Kidney (tissue), 14 donors: Measurements from ENCODE around the gene GRPEL1. TPM values are rescaled to one million over a fixed set of nuclear protein-coding genes. Genes with fewer than 3 reads are reported as not detected.

Source experiments
- DNase-seq, 5 donors: peaks; one replicate each; pipeline ENCODE4 v3.0.0-alpha.2; 2013 to 2020
- FAIRE-seq: peaks from 2 replicates; lab custom pipeline; 2012; peaks lifted over from hg19 to GRCh38; lab: Jason Lieb, UNC
- H3K27ac ChIP-seq, 2 donors: one replicate each; pipeline ENCODE4 v1.7.0; 2013; ENCODE audit warnings: low read depth in 2 of 2, low read length in 2 of 2, inconsistent platforms in 1 of 2
- H3K27me3 ChIP-seq: one replicate; pipeline ENCODE4 v1.7.1; 2013; ENCODE audit warnings: low read length, inconsistent platforms; ENCODE audit not compliant: control insufficient read depth, insufficient read depth
- H3K36me3 ChIP-seq, 3 donors: one replicate each; pipeline versions ENCODE4 v1.7.0 to v1.7.1; 2013; ENCODE audit warnings: low read length in 3 of 3, control low read depth in 1 of 3, inconsistent platforms in 1 of 3; ENCODE audit not compliant: insufficient read depth in 3 of 3, control insufficient read depth in 2 of 3
- H3K4me1 ChIP-seq, 3 donors: one replicate each; pipeline versions ENCODE4 v1.7.0 to v1.7.1; 2013; ENCODE audit warnings: low read length in 3 of 3, inconsistent platforms in 1 of 3, low read depth in 1 of 3; ENCODE audit not compliant: control insufficient read depth in 2 of 3, insufficient read depth in 2 of 3
- H3K4me3 ChIP-seq, 3 donors: one replicate each; pipeline versions ENCODE4 v1.7.0 to v1.8.1; 2013; ENCODE audit warnings: low read length in 3 of 3, control low read depth in 1 of 3, inconsistent platforms in 1 of 3
- H3K9ac ChIP-seq, 3 donors: one replicate each; pipeline versions ENCODE4 v1.7.0 to v1.7.1; 2013; ENCODE audit warnings: low read length in 3 of 3, control low read depth in 1 of 3, inconsistent platforms in 1 of 3
- H3K9me3 ChIP-seq, 3 donors: one replicate each; pipeline versions ENCODE4 v1.7.0 to v1.7.1; 2013; ENCODE audit warnings: low read length in 3 of 3, control low read depth in 1 of 3, inconsistent platforms in 1 of 3; ENCODE audit not compliant: control insufficient read depth in 2 of 3, insufficient read depth in 1 of 3
- CTCF ChIP-seq: IDR thresholded peaks from 3 replicates; pipeline ENCODE4 v1.5.1; 2012; ENCODE audit warnings: mild to moderate bottlenecking, moderate library complexity, borderline replicate concordance; ENCODE audit not compliant: insufficient read depth; ENCODE audit errors: extremely low read depth
- intact Hi-C: fragments of 100-400 bp; cut with DNase I; formaldehyde crosslinking; loops from one replicate; pipeline ENCODE4 v1.11.1; 2022
- polyA plus RNA-seq: library from polyadenylated mRNA; stranded (reverse); fragments of 350-450 nt; fragmentation: Illumina TruSeq; extraction: RNeasy Lipid Tissue Mini Kit (QIAGEN cat#74804); gene quantifications from one replicate; pipeline ENCODE4 v1.2.3, GENCODE V29; 2014; ENCODE audit warnings: low read depth, low replicate concordance; ENCODE audit not compliant: insufficient read depth
- total RNA-seq: library from RNA; stranded (reverse); fragmentation: NEBNext Ultra II Directional; extraction: Animal tissue kit (Norgen Biotek cat#: 25700); gene quantifications from one replicate; pipeline ENCODE4 v1.2.1, GENCODE V29; 2021
- donor health status: control.
- donor health status: control.
- donor health status: control.
- donor health status: control.
- donor health status: control.
- donor health status: DM: yes; HTN: yes; CAD: no.
- donor health status: Normal renal cell carcinoma (clear cell type).

Gene GRPEL1
- total and polyA plus RNA-seq, 2 donors from 2014 or later, result 27.4 to 84.9 TPM

- H3K4me3 ChIP-seq, result no peak overlapping the region
- intact Hi-C loops, result no loop called here
- FAIRE-seq, result no peak
- no peak overlapping the region for H3K9ac ChIP-seq
- H3K36me3 ChIP-seq, result peaks cover 2 to 46% (median 29%) of the 10 kb centered on the region in 3 donors
- peaks cover 0 to 4% (median 4%) of the 10 kb centered on the region in 3 donors for H3K4me1 ChIP-seq
- DNase-seq, result no peak
- H3K9me3 ChIP-seq, result no peaks in the 10 kb centered on the region
- peak overlapping the region in 1 of 2 donors; percentile 13 for H3K27ac ChIP-seq
- no peak for TF ChIP-seq CTCF
- no peaks in the 10 kb centered on the region for H3K27me3 ChIP-seq
Measured at GRCh38 chr4:7020290-7020689, 47.6 kb downstream of the GRPEL1 start.

- Histone ChIP-seq H3K36me3 (peaks cover 2 to 39% (median 32%) of the 10 kb centered on the region in 3 donors), H3K9me3 (no peaks in the 10 kb centered on the region), H3K4me3 (no peak overlapping the region), H3K4me1 (peaks cover 0 to 4% (median 4%) of the 10 kb centered on the region in 3 donors), H3K27me3 (no peaks in the 10 kb centered on the region), H3K27ac (no peak overlapping the region), H3K9ac (no peak overlapping the region)
- no peak for TF ChIP-seq CTCF
- DNase-seq (no peak), FAIRE-seq (no peak)
- intact Hi-C loops, result no loop called here
Measured at GRCh38 chr4:7019367-7019766, 48.5 kb downstream of the GRPEL1 start.

GRCh38 chr4:7018281-7018680 lies 49.6 kb downstream of the GRPEL1 start:
- Histone ChIP-seq H3K9ac (no peak overlapping the region), H3K27ac (no peak overlapping the region), H3K36me3 (peaks cover 2 to 35% (median 29%) of the 10 kb centered on the region in 3 donors), H3K9me3 (no peaks in the 10 kb centered on the region), H3K27me3 (no peaks in the 10 kb centered on the region), H3K4me1 (peaks cover 0 to 4% (median 4%) of the 10 kb centered on the region in 3 donors), H3K4me3 (no peak overlapping the region)
- no peak for TF ChIP-seq CTCF
- FAIRE-seq, result no peak
- intact Hi-C loops, result no loop called here
- DNase-seq, result no peak
